Colonic mucosa (tissue), 4 donors: ENCODE results near the gene AP1G2. TPM values are rescaled to one million over a fixed set of nuclear protein-coding genes. Genes with fewer than 3 reads are reported as not detected.

ENCODE experiments used
- DNase-seq: peaks from one replicate; pipeline ENCODE4 v3.0.0-alpha.2; 2020
- H3K27ac ChIP-seq: fragments of 200-600 bp; one replicate; pipeline ENCODE4 v1.8.0; 2021
- H3K27me3 ChIP-seq: fragments of 200-600 bp; one replicate; pipeline ENCODE4 v1.8.0; 2021
- H3K36me3 ChIP-seq: fragments of 200-600 bp; one replicate; pipeline ENCODE4 v1.8.0; 2021
- H3K4me1 ChIP-seq: fragments of 200-600 bp; one replicate; pipeline ENCODE4 v1.8.0; 2021; ENCODE audit warnings: mild to moderate bottlenecking
- H3K4me3 ChIP-seq: fragments of 200-600 bp; one replicate; pipeline ENCODE4 v1.8.0; 2021
- H3K9ac ChIP-seq, 2 donors: one replicate each; pipeline ENCODE4 v1.7.0; 2013; ENCODE audit warnings: control low read depth in 2 of 2, low read depth in 2 of 2, low read length in 2 of 2
- H3K9me3 ChIP-seq: fragments of 200-600 bp; one replicate; pipeline ENCODE4 v1.8.0; 2021
- intact Hi-C: fragments of 100-400 bp; cut with DNase I; formaldehyde crosslinking; loops from one replicate; pipeline ENCODE4 v1.14.1; 2022
- total RNA-seq, 2 donors: library from RNA; stranded (reverse); fragmentation: NEBNext Ultra II Directional in 1 of 2; extraction: Animal tissue kit (Norgen Biotek cat#: 25700) in 1 of 2; gene quantifications; one replicate each; pipeline ENCODE4 v1.2.1, GENCODE V29; 2021
- TF ChIP-seq, protein P1 (sequence below): fragments of 200-600 bp; IDR thresholded peaks from one replicate; pipeline ENCODE4 v1.8.0; 2022; ENCODE audit warnings: antibody characterized with exemption, mild to moderate bottlenecking
- donor health status: healthy.
- donor health status: DM: no; HTN: no; CAD: no.
- donor health status: DM: no; HTN: no; CAD: no.

The AP1G2 gene
- total RNA-seq, 2 donors from 2014 or later = 154 to 214 TPM

DNA sequence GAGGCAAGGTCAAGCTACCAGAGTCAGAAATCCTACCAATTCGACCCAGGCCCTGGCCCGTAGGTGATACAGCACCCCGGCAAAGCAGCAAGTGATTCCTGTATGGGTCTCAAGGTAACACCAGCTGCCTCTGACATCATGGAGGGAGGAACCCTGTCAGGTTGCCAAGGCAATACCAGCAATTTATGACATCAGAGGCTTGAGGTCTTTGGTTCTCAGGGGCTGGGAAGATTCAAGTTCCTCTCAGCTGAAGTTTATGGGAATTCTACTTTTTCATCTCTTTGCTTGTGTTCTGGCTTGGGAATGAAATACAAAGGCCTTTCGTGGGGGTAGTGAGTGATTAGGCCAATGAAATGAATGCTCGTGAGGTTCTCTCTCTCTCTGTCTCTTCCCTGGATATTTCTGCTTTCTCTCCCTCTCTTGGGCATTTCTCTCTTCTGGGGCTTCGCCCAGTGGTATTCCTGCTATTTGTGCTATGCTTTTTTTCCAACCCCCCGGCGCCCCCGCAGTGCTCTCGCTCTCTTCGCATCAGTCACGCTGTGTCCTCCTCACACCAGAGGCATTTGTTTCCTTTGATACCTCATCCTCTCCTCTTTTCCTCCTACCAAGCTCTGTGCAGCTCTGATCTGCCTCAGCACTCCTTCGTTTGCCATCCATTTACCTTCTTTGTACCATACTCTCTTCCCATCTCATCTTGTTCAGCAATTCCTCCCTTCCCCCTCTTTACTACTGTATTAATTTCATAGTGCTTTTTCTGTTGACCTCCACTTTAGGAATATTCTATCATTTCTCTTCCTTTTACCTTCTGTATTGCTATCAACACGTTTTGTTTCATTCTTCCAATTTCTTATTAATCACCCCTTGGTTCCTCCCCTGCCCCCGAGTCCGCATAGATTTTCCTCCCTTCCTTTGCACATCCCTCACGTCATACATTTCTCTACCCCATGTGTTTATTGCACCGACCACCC, 19.0 kb downstream of the AP1G2 start:
- Histone ChIP-seq H3K4me3 (no peak overlapping the region), H3K27me3 (no peaks in the 10 kb centered on the region), H3K36me3 (no peaks in the 10 kb centered on the region), H3K9ac (no peak overlapping the region), H3K4me1 (no peaks in the 10 kb centered on the region), H3K9me3 (no peaks in the 10 kb centered on the region), H3K27ac (no peak overlapping the region)
- intact Hi-C loops = no loop called here
- DNase-seq = no peak
- TF ChIP-seq, protein P1, sequence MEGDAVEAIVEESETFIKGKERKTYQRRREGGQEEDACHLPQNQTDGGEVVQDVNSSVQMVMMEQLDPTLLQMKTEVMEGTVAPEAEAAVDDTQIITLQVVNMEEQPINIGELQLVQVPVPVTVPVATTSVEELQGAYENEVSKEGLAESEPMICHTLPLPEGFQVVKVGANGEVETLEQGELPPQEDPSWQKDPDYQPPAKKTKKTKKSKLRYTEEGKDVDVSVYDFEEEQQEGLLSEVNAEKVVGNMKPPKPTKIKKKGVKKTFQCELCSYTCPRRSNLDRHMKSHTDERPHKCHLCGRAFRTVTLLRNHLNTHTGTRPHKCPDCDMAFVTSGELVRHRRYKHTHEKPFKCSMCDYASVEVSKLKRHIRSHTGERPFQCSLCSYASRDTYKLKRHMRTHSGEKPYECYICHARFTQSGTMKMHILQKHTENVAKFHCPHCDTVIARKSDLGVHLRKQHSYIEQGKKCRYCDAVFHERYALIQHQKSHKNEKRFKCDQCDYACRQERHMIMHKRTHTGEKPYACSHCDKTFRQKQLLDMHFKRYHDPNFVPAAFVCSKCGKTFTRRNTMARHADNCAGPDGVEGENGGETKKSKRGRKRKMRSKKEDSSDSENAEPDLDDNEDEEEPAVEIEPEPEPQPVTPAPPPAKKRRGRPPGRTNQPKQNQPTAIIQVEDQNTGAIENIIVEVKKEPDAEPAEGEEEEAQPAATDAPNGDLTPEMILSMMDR = no peak

DNA sequence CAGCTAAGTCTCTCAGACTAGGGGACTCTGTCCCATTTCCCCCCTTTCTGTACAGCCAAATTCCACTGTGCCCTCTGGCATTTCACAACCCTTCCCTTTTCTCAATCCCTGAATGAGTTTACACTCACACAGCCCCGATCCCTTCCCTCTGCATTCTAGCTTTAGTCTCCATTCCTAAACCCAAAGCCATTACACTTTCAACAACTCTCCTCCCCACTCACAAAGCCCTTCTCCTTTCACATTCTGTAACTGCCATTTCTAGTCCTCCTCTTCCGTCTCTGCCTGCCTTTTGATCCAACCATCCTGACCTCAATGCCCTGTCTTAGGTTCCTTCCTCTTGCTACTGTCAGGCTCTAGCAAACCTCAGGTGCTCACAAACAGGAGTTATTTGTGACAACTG, 19.7 kb downstream of the AP1G2 start:
- intact Hi-C loops = no loop called here
- no peak overlapping the region for H3K27ac ChIP-seq
- H3K36me3 ChIP-seq = no peaks in the 10 kb centered on the region
- H3K4me3 ChIP-seq = no peak overlapping the region
- no peak overlapping the region for H3K9ac ChIP-seq
- no peaks in the 10 kb centered on the region for H3K27me3 ChIP-seq
- no peak for DNase-seq
- no peaks in the 10 kb centered on the region for H3K4me1 ChIP-seq
- TF ChIP-seq, protein P1 = no peak
- no peaks in the 10 kb centered on the region for H3K9me3 ChIP-seq

DNA sequence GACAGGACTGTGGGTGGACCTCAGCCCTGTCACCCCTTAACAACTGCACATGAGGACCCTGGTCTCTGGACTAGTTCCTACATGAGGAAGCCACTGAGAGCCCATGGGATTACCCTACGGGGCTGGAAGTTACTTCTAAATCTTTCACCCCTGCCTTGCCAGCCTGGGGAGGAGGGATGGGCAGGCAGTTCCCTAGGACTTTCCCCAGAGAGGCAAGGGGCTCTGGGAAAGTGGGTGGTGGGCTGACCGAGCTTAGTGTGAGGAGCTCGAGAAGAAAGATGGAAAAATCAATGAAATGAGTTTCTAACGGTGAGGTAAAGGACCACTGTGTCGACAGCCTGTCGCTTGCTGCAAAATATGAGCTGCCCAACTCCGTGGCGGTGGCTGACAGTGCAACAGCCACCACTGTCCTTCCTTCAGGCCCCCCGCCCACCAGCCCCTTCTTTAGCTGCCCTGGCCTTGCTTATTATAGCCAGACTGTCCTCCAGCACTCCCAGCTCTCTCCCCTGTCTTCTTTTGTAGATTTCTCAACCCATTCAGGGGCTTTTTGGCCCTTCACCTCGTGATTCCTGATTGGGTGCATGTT, 21.0 kb downstream of the AP1G2 start:
- no peak for DNase-seq
- no peaks in the 10 kb centered on the region for H3K36me3 ChIP-seq
- intact Hi-C loops = no loop called here
- TF ChIP-seq, protein P1 = no peak
- no peaks in the 10 kb centered on the region for H3K27me3 ChIP-seq
- no peak overlapping the region for H3K9ac ChIP-seq
- H3K4me3 ChIP-seq = no peak overlapping the region
- no peaks in the 10 kb centered on the region for H3K4me1 ChIP-seq
- H3K9me3 ChIP-seq = no peaks in the 10 kb centered on the region
- H3K27ac ChIP-seq = no peak overlapping the region

DNA sequence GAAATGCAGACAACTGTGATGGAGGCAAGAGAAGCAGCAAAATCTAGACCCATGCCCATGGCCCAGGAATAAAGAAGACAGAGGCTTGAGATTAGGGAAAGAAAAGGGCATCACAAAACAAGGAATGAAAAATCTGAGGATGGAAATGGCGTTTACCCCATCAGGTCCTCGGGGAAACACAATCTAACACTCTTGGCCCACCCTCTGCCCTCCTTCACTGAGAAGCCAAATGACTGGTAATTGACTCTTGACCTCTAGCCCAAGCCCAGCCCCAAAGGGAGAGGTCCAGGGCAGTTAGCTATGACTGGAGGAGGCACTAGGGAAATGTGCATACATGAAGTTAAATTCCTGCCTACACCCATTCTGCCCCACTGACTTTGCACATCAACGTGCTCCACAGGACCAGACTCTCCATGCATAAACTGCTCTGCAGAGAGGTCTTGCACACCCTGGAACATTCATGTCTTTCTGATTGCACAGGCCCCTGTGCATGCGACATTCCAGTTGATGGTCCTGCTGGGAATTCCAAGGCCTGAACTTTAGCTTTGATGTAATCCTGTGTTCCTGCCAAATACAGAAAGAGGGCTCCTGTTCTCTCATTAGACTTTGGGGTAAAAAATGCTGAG, 21.7 kb downstream of the AP1G2 start:
- Histone ChIP-seq H3K27me3 (no peaks in the 10 kb centered on the region), H3K9me3 (no peaks in the 10 kb centered on the region), H3K4me3 (no peak overlapping the region), H3K36me3 (no peaks in the 10 kb centered on the region), H3K4me1 (no peaks in the 10 kb centered on the region), H3K27ac (no peak overlapping the region), H3K9ac (no peak overlapping the region)
- TF ChIP-seq, protein P1 = no peak
- DNase-seq = no peak
- intact Hi-C loops = no loop called here

DNA sequence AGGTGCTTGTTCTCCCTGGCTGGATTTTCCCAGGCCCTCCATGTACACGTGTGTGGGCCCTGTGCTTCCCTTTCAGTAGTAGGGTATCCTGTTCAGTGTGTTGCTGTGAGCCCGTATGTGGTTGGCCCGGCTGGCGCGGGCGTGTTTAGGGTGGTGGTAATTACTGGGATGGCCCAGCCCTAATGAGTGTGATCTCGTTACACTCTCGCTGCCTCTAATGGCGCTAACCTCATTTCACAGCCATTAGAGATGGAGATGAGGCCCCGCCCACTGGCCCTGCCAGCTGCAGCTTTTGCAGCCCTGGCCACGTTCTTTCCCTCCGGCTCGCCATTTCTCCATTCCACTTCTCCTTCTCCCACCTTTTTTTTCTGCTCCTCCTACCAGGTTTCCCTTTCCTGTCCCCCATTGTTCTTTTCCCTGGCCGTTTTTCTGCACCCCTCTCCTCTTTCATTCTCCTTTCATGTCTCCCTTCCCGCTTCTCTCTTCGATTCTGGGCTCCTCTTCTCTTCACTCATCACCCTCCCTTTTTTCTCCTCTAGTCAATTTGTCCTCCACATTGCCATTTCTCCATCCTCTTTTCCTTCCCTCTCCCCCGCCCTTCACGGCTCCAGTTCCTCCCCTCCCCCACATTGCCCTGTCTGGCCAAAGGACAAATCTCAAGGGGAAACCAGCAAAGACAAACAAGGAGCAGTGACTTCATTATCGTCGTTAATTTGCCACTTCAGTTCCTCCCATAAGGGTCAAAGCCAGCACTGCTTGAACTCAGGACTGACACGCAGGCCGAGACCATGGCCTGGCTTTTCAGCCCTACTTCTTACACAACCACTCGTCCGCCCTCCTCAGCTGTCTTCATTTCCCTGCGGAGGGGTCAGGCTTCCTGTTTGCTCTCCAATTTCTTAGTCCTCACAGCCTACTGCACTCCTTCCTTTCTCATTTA, 22.8 kb downstream of the AP1G2 start:
- TF ChIP-seq, protein P1 = no peak
- intact Hi-C loops = no loop called here
- H3K9ac ChIP-seq = no peak overlapping the region
- no peak overlapping the region for H3K4me3 ChIP-seq
- no peaks in the 10 kb centered on the region for H3K9me3 ChIP-seq
- H3K4me1 ChIP-seq = no peaks in the 10 kb centered on the region
- peak; percentile 52 for DNase-seq
- H3K27ac ChIP-seq = no peak overlapping the region
- H3K36me3 ChIP-seq = no peaks in the 10 kb centered on the region
- H3K27me3 ChIP-seq = no peaks in the 10 kb centered on the region
